ENCODE measurements around the gene CSNK1E. TPM values are rescaled to one million over a fixed set of nuclear protein-coding genes. Genes with fewer than 3 reads are reported as not detected.

CSNK1E gene
- total RNA-seq, 1 donor from 2014 or later: 106 TPM

DNA sequence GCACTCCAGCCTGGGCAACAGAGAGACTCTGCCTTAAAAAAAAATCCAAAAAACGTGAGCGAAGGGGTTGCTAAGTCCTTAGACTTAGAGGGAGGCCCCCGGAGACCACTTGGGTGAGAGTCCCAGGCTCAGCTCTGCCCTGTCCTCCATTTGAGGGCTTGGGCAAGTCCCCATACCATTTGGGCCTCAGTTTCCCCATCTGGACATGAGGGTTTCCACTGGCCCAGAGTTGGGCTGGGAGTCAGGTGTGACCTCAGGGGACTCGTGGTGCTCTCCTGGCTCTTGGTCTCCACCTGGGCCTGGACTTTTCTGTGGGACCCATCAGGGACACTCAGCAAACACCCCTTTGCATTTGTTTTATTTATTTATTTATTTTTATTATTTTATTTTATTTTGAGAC, 35.2 kb upstream of the CSNK1E start:
- H3K27me3 Mint-ChIP-seq (ENCODE audit: insufficient read depth, low read depth): peaks cover 3% of the 10 kb centered on the region

GRCh38 chr22:38350444-38351359, 33.5 kb upstream of the CSNK1E start:
- H3K27me3 Mint-ChIP-seq (ENCODE audit: insufficient read depth, low read depth): peaks cover 3% of the 10 kb centered on the region
- H3K36me3 ChIP-seq: no peaks in the 10 kb centered on the region
- no peaks in the 10 kb centered on the region for H3K9me3 ChIP-seq (ENCODE audit: low read depth)
- H3K9ac ChIP-seq: no peak overlapping the region
- H3K4me3 Mint-ChIP-seq: no peak overlapping the region
- no peaks in the 10 kb centered on the region for H3K27me3 ChIP-seq
- H3K27ac ChIP-seq: no peak overlapping the region
- H3K79me2 ChIP-seq (ENCODE audit: low read depth): no peaks in the 10 kb centered on the region
- H3K4me2 ChIP-seq: no peak overlapping the region
- H3K9me3 Mint-ChIP-seq: no peaks in the 10 kb centered on the region
- peaks cover 35% of the 10 kb centered on the region for H3F3A ChIP-seq (ENCODE audit: low read depth)
- H3K27ac Mint-ChIP-seq: no peak overlapping the region
- DNase-seq (ENCODE audit: low spot score): no peak
- peaks cover 3% of the 10 kb centered on the region for H3K36me3 Mint-ChIP-seq
- H4K20me1 ChIP-seq (ENCODE audit: low read depth): peaks cover 38% of the 10 kb centered on the region
- no peak overlapping the region for H2AFZ ChIP-seq (replicated peaks)
- peaks cover 25% of the 10 kb centered on the region for H3K4me1 Mint-ChIP-seq
- TF ChIP-seq, protein P1, sequence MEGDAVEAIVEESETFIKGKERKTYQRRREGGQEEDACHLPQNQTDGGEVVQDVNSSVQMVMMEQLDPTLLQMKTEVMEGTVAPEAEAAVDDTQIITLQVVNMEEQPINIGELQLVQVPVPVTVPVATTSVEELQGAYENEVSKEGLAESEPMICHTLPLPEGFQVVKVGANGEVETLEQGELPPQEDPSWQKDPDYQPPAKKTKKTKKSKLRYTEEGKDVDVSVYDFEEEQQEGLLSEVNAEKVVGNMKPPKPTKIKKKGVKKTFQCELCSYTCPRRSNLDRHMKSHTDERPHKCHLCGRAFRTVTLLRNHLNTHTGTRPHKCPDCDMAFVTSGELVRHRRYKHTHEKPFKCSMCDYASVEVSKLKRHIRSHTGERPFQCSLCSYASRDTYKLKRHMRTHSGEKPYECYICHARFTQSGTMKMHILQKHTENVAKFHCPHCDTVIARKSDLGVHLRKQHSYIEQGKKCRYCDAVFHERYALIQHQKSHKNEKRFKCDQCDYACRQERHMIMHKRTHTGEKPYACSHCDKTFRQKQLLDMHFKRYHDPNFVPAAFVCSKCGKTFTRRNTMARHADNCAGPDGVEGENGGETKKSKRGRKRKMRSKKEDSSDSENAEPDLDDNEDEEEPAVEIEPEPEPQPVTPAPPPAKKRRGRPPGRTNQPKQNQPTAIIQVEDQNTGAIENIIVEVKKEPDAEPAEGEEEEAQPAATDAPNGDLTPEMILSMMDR (IDR thresholded peaks at IDR 0.05): no peak
- TF ChIP-seq EZH2 (IDR thresholded peaks at IDR 0.05): no peak
- no peak for TF ChIP-seq EZH2phosphoT487 (IDR thresholded peaks at IDR 0.05)
- no peak overlapping the region for H3K4me3 ChIP-seq
- H3K4me1 ChIP-seq: peaks cover 5% of the 10 kb centered on the region

More for the DNA sequence above, 35.2 kb upstream of the CSNK1E start:
- DNase-seq (ENCODE audit: low spot score): no peak
- Histone ChIP-seq H3F3A (ENCODE audit: low read depth) (peaks cover 30% of the 10 kb centered on the region), H2AFZ (replicated peaks) (no peak overlapping the region), H3K27ac (no peak overlapping the region), H3K4me2 (no peak overlapping the region), H3K4me3 (no peak overlapping the region), H3K79me2 (ENCODE audit: low read depth) (no peaks in the 10 kb centered on the region), H4K20me1 (ENCODE audit: low read depth) (peaks cover 38% of the 10 kb centered on the region), H3K9ac (no peak overlapping the region), H3K27me3 (no peaks in the 10 kb centered on the region), H3K36me3 (no peaks in the 10 kb centered on the region), H3K9me3 (ENCODE audit: low read depth) (no peaks in the 10 kb centered on the region), H3K4me1 (no peaks in the 10 kb centered on the region)
- H3K4me3 Mint-ChIP-seq: no peak overlapping the region
- H3K9me3 Mint-ChIP-seq: no peaks in the 10 kb centered on the region
- peaks cover 13% of the 10 kb centered on the region for H3K4me1 Mint-ChIP-seq
- H3K27ac Mint-ChIP-seq: no peak overlapping the region
- TF ChIP-seq EZH2phosphoT487 (IDR thresholded peaks at IDR 0.05): no peak
- TF ChIP-seq, protein P1 (IDR thresholded peaks at IDR 0.05): no peak
- TF ChIP-seq EZH2 (IDR thresholded peaks at IDR 0.05): no peak
- peaks cover 3% of the 10 kb centered on the region for H3K36me3 Mint-ChIP-seq

DNA sequence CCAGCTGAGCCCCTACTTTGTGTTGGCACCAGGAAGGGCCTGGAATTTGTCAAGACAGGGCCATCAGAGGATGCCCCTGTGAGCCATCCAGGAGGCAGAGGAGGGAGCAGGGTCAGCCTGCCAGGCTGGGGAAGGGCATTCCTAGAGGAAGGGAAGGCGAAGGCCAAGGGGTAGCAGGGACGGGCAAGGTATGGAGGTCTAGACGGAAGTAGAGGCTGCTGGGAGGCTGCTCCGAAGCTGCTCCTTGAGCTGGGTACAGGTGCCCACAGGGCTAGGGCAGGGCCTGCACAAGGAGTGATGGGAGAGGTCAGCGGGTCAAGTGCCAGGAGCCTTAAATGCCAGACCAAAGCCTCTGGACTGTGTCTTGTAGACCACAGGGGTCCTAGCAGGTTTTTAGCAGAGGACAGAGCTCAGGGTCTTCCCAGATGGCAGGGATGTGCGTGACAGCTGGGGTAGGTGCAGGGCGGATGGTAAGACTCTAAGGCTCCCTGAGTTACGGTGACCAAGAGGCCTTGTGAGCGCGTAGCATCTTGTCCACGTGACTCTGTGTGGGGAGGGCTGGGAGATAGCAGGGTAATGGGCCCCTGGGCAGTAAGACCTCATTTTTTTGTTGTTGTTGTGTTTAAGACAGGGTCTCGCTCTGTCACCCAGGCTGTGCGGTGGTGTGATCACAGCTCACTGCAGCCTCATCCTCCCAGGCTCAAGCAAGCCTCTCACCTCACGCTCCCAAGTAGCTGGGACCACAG, 31.7 kb upstream of the CSNK1E start:
- Histone ChIP-seq H2AFZ (replicated peaks) (no peak overlapping the region), H3K79me2 (ENCODE audit: low read depth) (no peaks in the 10 kb centered on the region), H3K4me2 (no peak overlapping the region), H3K27me3 (no peaks in the 10 kb centered on the region), H3F3A (ENCODE audit: low read depth) (peaks cover 20% of the 10 kb centered on the region), H4K20me1 (ENCODE audit: low read depth) (peaks cover 30% of the 10 kb centered on the region), H3K36me3 (no peaks in the 10 kb centered on the region), H3K4me1 (peaks cover 5% of the 10 kb centered on the region), H3K27ac (no peak overlapping the region), H3K9me3 (ENCODE audit: low read depth) (no peaks in the 10 kb centered on the region), H3K4me3 (no peak overlapping the region), H3K9ac (no peak overlapping the region)
- Mint-ChIP-seq H3K27ac (no peak overlapping the region), H3K36me3 (peaks cover 3% of the 10 kb centered on the region), H3K4me1 (peaks cover 22% of the 10 kb centered on the region), H3K27me3 (ENCODE audit: insufficient read depth, low read depth) (peaks cover 7% of the 10 kb centered on the region), H3K9me3 (no peaks in the 10 kb centered on the region), H3K4me3 (no peak overlapping the region)
- TF ChIP-seq EZH2 (IDR thresholded peaks at IDR 0.05) (no peak), EZH2phosphoT487 (IDR thresholded peaks at IDR 0.05) (no peak)
- TF ChIP-seq, protein P1 (IDR thresholded peaks at IDR 0.05): no peak
- DNase-seq (ENCODE audit: low spot score): no peak

All from neural progenitor cell (in vitro differentiated cells).